OCI-LY1 (cell line): Measurements from ENCODE around the gene TRIM40.

Source experiments
- CTCF ChIP-seq: fragments of 200-600 bp; sonication (generic), shearing (Covaris generic); IDR thresholded peaks from 2 replicates; pipeline ENCODE4 v1.5.1; 2017; ENCODE audit warnings: mild to moderate bottlenecking, antibody characterized with exemption, low read length, moderate library complexity, mixed read lengths
- EZH2 ChIP-seq: fragments of 200-600 bp; sonication (generic), shearing (Covaris generic); IDR thresholded peaks from 2 replicates; pipeline ENCODE4 v1.8.0; 2017; ENCODE audit warnings: borderline replicate concordance, mixed run types, mild to moderate bottlenecking, antibody characterized with exemption, low read length, moderate library complexity, mixed read lengths

GRCh38 chr6:30100585-30101443, 35.1 kb upstream of the TRIM40 start:
- TF ChIP-seq CTCF (no peak), EZH2 (no peak)
